GM12891 (cell line): Measurements from ENCODE around the gene SOD3.

Source experiments
- PAX5 ChIP-seq: IDR thresholded peaks from 2 replicates; pipeline ENCODE4 v1.6.1; 2011; ENCODE audit warnings: low read length, moderate library complexity, mild to moderate bottlenecking; ENCODE audit not compliant: insufficient read depth, severe bottlenecking
- POLR2A ChIP-seq: IDR thresholded peaks from 2 replicates; pipeline ENCODE4 v1.6.1; 2011; ENCODE audit warnings: low read depth, low read length, control low read depth
- POLR2AphosphoS5 ChIP-seq: IDR thresholded peaks from 2 replicates; pipeline ENCODE4 v1.6.1; 2011; ENCODE audit warnings: low read depth, low read length, control low read depth
- POU2F2 ChIP-seq: IDR thresholded peaks from 2 replicates; pipeline ENCODE4 v1.6.1; 2011; ENCODE audit warnings: low read depth, mild to moderate bottlenecking, control low read depth, low read length, moderate library complexity
- SPI1 ChIP-seq: IDR thresholded peaks from 2 replicates; pipeline ENCODE4 v1.6.1; 2011; ENCODE audit warnings: low read depth, low read length, control low read depth

DNA sequence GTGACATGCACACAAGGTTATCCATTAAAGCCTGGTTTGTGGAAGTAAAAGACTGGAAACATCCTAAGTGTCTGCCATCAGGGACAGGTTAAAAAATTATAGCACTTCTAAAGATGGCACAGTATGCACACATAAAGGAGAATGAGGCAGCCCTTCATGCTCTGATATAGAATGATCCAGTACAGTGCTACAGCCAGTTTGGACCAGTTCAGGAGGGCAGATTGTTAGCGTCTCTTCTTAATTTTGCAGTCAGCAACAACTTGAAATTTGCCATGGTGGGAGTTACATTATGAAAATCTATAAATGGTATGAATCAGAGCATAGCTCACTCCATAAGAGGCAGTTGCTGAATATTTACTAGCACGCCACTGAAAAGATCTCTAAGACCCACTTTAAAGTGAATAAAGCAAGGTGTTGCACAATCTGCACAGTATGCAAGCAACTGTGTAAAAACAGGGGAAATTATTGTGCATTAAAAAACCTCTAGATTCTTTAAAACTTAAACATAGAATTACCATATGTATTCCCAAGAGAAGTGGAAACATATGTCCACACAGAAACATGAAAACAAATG lies 20.3 kb upstream of the SOD3 start:
- TF ChIP-seq POU2F2 (no peak), POLR2A (no peak), POLR2AphosphoS5 (no peak), SPI1 (no peak), PAX5 (no peak)
